ENCODE results near the gene SLC28A1.

Gene SLC28A1

GRCh38 chr15:84883916-84884781 is at the start of gene SLC28A1:
TSS of gene SLC28A1 (plus strand) at chr15:84884662. CDS start at chr15:84887761, 3,099 bp downstream.
- no peak for DNase-seq

GRCh38 chr15:84834969-84835368 is 49.5 kb upstream of the SLC28A1 start:
- no peak for DNase-seq

GRCh38 chr15:84835661-84836337 is 48.7 kb upstream of the SLC28A1 start:
- no peak for DNase-seq

- no peak for DNase-seq
Observed at GRCh38 chr15:84836844-84837243, 47.6 kb upstream of the SLC28A1 start.

- DNase-seq = no peak
Observed at GRCh38 chr15:84839714-84840113, 44.7 kb upstream of the SLC28A1 start.

- no peak for DNase-seq
Observed at GRCh38 chr15:84840255-84840654, 44.2 kb upstream of the SLC28A1 start.

GRCh38 chr15:84840741-84841429 is 43.6 kb upstream of the SLC28A1 start:
- DNase-seq = no peak

- DNase-seq = no peak
Observed at GRCh38 chr15:84842781-84843180, 41.7 kb upstream of the SLC28A1 start.

- DNase-seq = no peak
Observed at GRCh38 chr15:84844964-84845363, 39.5 kb upstream of the SLC28A1 start.

GRCh38 chr15:84845631-84846030 is 38.8 kb upstream of the SLC28A1 start:
- DNase-seq = peak; percentile 13

- DNase-seq = no peak
Observed at GRCh38 chr15:84846269-84846668, 38.2 kb upstream of the SLC28A1 start.

- no peak for DNase-seq
Observed at GRCh38 chr15:84847382-84847781, 37.1 kb upstream of the SLC28A1 start.

GRCh38 chr15:84852212-84852611 is 32.2 kb upstream of the SLC28A1 start:
- DNase-seq = no peak

GRCh38 chr15:84855136-84855535 is 29.3 kb upstream of the SLC28A1 start:
- no peak for DNase-seq

GRCh38 chr15:84855765-84856164 is 28.7 kb upstream of the SLC28A1 start:
- DNase-seq = no peak

GRCh38 chr15:84856731-84857417 is 27.6 kb upstream of the SLC28A1 start:
- no peak for DNase-seq

- no peak for DNase-seq
Observed at GRCh38 chr15:84857418-84858004, 27.0 kb upstream of the SLC28A1 start.

- DNase-seq = no peak
Observed at GRCh38 chr15:84858231-84858630, 26.2 kb upstream of the SLC28A1 start.

- no peak for DNase-seq
Observed at GRCh38 chr15:84859144-84859543, 25.3 kb upstream of the SLC28A1 start.

GRCh38 chr15:84859651-84860050 is 24.8 kb upstream of the SLC28A1 start:
- DNase-seq = no peak

- no peak for DNase-seq
Observed at GRCh38 chr15:84861781-84862180, 22.7 kb upstream of the SLC28A1 start.

GRCh38 chr15:84862214-84862975 is 22.1 kb upstream of the SLC28A1 start:
- DNase-seq = no peak

Measured in activated T-cell treated with anti-CD3 and anti-CD28 coated beads for 4 hours (primary cell).